Keratinocyte (primary cell): Measurements from ENCODE around the gene SF3A2. TPM values are rescaled to one million over a fixed set of nuclear protein-coding genes. Genes with fewer than 3 reads are reported as not detected.
A peak's percentile ranks its signal among the peaks of the same experiment; 100 is the strongest.

Experiments used
- DNase-seq: peaks from one replicate; pipeline ENCODE4 v3.0.0-alpha.2; 2011; ENCODE audit warnings: low read depth, missing footprints, low spot score
- FAIRE-seq: peaks from 2 replicates; lab custom pipeline; 2011; peaks lifted over from hg19 to GRCh38; lab: Jason Lieb, UNC
- H2AFZ ChIP-seq: 2 replicates; pipeline ENCODE4 v1.6.0; 2012; ENCODE audit warnings: low read length, control low read depth, inconsistent platforms; ENCODE audit not compliant: control insufficient read depth
- H3K27ac ChIP-seq: 2 replicates; pipeline ENCODE4 v1.5.1; 2011; ENCODE audit warnings: low read length; ENCODE audit not compliant: control insufficient read depth, insufficient read depth
- H3K27me3 ChIP-seq: 3 replicates; pipeline ENCODE4 v1.6.0; 2011; ENCODE audit warnings: low read length; ENCODE audit not compliant: control insufficient read depth, insufficient read depth; ENCODE audit errors: extremely low read depth
- H3K36me3 ChIP-seq, 2 experiments: 2 replicates in 1 of 2; 3 replicates in 1 of 2; pipeline ENCODE4 v1.5.1; 2011; ENCODE audit warnings: low read length in 2 of 2, mild to moderate bottlenecking in 1 of 2; ENCODE audit not compliant: control insufficient read depth in 2 of 2, insufficient read depth in 2 of 2; ENCODE audit errors: extremely low read depth in 1 of 2
- H3K4me1 ChIP-seq: 3 replicates; pipeline ENCODE4 v1.5.1; 2011; ENCODE audit warnings: low read length; ENCODE audit not compliant: control insufficient read depth, insufficient read depth; ENCODE audit errors: extremely low read depth
- H3K4me2 ChIP-seq: 3 replicates; pipeline ENCODE4 v1.6.0; 2011; ENCODE audit warnings: low read depth, low read length; ENCODE audit not compliant: control insufficient read depth, insufficient read depth; ENCODE audit errors: extremely low read depth
- H3K4me3 ChIP-seq, 3 experiments: fragments of 200-600 bp in 1 of 3; sonication (generic) in 1 of 3; 2 replicates in 2 of 3; 3 replicates in 1 of 3; pipeline ENCODE4 v1.5.1; 2011 to 2016; ENCODE audit warnings: low read length in 3 of 3, mild to moderate bottlenecking in 3 of 3, control low read depth in 2 of 3, inconsistent platforms in 1 of 3, low read depth in 1 of 3, mixed read lengths in 1 of 3, mixed run types in 1 of 3, moderate library complexity in 1 of 3; ENCODE audit not compliant: control insufficient read depth in 2 of 3, insufficient read depth in 2 of 3; ENCODE audit errors: extremely low read depth in 1 of 3
- H3K79me2 ChIP-seq: 2 replicates; pipeline ENCODE4 v1.6.0; 2012; ENCODE audit warnings: low read length; ENCODE audit not compliant: control insufficient read depth, insufficient read depth
- H3K9ac ChIP-seq: 3 replicates; pipeline ENCODE4 v1.6.0; 2011; ENCODE audit warnings: low read length; ENCODE audit not compliant: control insufficient read depth, insufficient read depth; ENCODE audit errors: extremely low read depth
- H3K9me1 ChIP-seq: 3 replicates; pipeline ENCODE4 v1.6.0; 2011; ENCODE audit warnings: low read length; ENCODE audit not compliant: control insufficient read depth, insufficient read depth; ENCODE audit errors: extremely low read depth
- H3K9me3 ChIP-seq: 2 replicates; pipeline ENCODE4 v1.5.1; 2012; ENCODE audit warnings: low read depth, low read length; ENCODE audit not compliant: control insufficient read depth
- H4K20me1 ChIP-seq: 3 replicates; pipeline ENCODE4 v1.6.0; 2011; ENCODE audit warnings: low read length; ENCODE audit not compliant: control insufficient read depth, insufficient read depth; ENCODE audit errors: extremely low read depth
- CTCF ChIP-seq, 3 experiments: IDR thresholded peaks in 1 of 3; conservative IDR thresholded peaks in 1 of 3; optimal IDR thresholded peaks in 1 of 3; 2 replicates in 2 of 3; 3 replicates in 1 of 3; pipeline versions ENCODE3 to v1.5.1; 2011; ENCODE audit warnings: low read length in 3 of 3, mild to moderate bottlenecking in 3 of 3, moderate library complexity in 2 of 3, control low read depth in 1 of 3, inconsistent platforms in 1 of 3; ENCODE audit not compliant: insufficient read depth in 2 of 3; ENCODE audit errors: extremely low read depth in 1 of 3
- EZH2 ChIP-seq: IDR thresholded peaks from one replicate; pipeline ENCODE4 v1.6.1; 2012; ENCODE audit warnings: inconsistent platforms, mild to moderate bottlenecking, low read length, moderate library complexity
- dilution Hi-C: fragments of 300-500 bp; cut with MboI; formaldehyde crosslinking; loops from one replicate; pipeline ENCODE4 v1.7.0; 2020; ENCODE audit warnings: low sequenced_read_pairs; ENCODE audit not compliant: extremely low pct_ligation_motif_present
- polyA plus RNA-seq, 5 experiments: library from polyadenylated mRNA; depleted of rRNA in 3 of 5; stranded (reverse) in 3 of 5; stranded (forward) in 1 of 5; unstranded in 1 of 5; fragments of >200 nt; gene quantifications; 1 replicate in 1 of 5; 2 replicates in 3 of 5; 3 replicates in 1 of 5; pipeline versions ENCODE4 v1.2.1 to v1.2.3, GENCODE V29; 2011 to 2012; ENCODE audit warnings: missing spikeins in 2 of 5, low read depth in 1 of 5, low replicate concordance in 1 of 5

The SF3A2 gene
- polyA plus RNA-seq, 1 donor (not counting 4 experiments of a cell fraction or from before 2014, with no cell fraction given) = 4.7 TPM

GRCh38 chr19:2252797-2253105 is 16.1 kb downstream of the SF3A2 start:
- no peak for DNase-seq

GRCh38 chr19:2253106-2254063 is 16.8 kb downstream of the SF3A2 start:
- peaks cover 7% of the 10 kb centered on the region for H4K20me1 ChIP-seq

More at GRCh38 chr19:2252797-2253105, 16.1 kb downstream of the SF3A2 start:
- peaks cover 49% of the 10 kb centered on the region for H3K27me3 ChIP-seq
- no peak for FAIRE-seq
- TF ChIP-seq EZH2 (no peak), CTCF (optimal IDR thresholded peaks at IDR 0.05 in 1 of 3, IDR thresholded peaks at IDR 0.05 in 1 of 3, conservative IDR thresholded peaks at IDR 0.05 in 1 of 3; ENCODE audit: extremely low read depth in 1 of 3, insufficient read depth in 2 of 3, low read length in 3 of 3) (no peak)
- no peaks in the 10 kb centered on the region for H3K9me3 ChIP-seq
- no peaks in the 10 kb centered on the region for H3K9me1 ChIP-seq
- H3K9ac ChIP-seq = no peak overlapping the region
- no peaks in the 10 kb centered on the region for H3K4me1 ChIP-seq
- no peaks in the 10 kb centered on the region for H3K36me3 ChIP-seq
- dilution Hi-C loops = no loop called here
- H3K4me3 ChIP-seq = no peak overlapping the region
- H3K4me2 ChIP-seq = no peak overlapping the region
- no peak overlapping the region for H3K27ac ChIP-seq
- peaks cover 7% of the 10 kb centered on the region for H4K20me1 ChIP-seq
- H3K79me2 ChIP-seq = no peaks in the 10 kb centered on the region
- H2AFZ ChIP-seq = no peak overlapping the region

More at GRCh38 chr19:2253106-2254063, 16.8 kb downstream of the SF3A2 start:
- Histone ChIP-seq H3K4me2 (no peak overlapping the region), H3K27ac (no peak overlapping the region), H3K9ac (no peak overlapping the region), H3K4me1 (no peaks in the 10 kb centered on the region), H3K27me3 (peaks cover 49% of the 10 kb centered on the region), H3K4me3 (no peak overlapping the region), H3K36me3 (no peaks in the 10 kb centered on the region), H3K9me1 (no peaks in the 10 kb centered on the region), H3K79me2 (no peaks in the 10 kb centered on the region), H3K9me3 (no peaks in the 10 kb centered on the region), H2AFZ (no peak overlapping the region)
- FAIRE-seq (no peak), DNase-seq (no peak)
- peak in 1 of 3 experiments; percentile 19 for TF ChIP-seq CTCF (optimal IDR thresholded peaks at IDR 0.05 in 1 of 3, IDR thresholded peaks at IDR 0.05 in 1 of 3, conservative IDR thresholded peaks at IDR 0.05 in 1 of 3; ENCODE audit: extremely low read depth in 1 of 3, insufficient read depth in 2 of 3, low read length in 3 of 3)
- TF ChIP-seq EZH2 = peak; percentile 49
- dilution Hi-C loops = no loop called here
